Progenitor cell of endocrine pancreas (in vitro differentiated cells): ENCODE data around the gene KSR1. TPM values are rescaled to one million over a fixed set of nuclear protein-coding genes. Genes with fewer than 3 reads are reported as not detected.
A peak's percentile ranks its signal among the peaks of the same experiment; 100 is the strongest.

ENCODE experiments used
- DNase-seq: peaks from one replicate; pipeline ENCODE4 v3.0.0; 2021; ENCODE audit warnings: low spot score; ENCODE audit not compliant: unreplicated experiment
- H3K27ac Mint-ChIP-seq: 2 replicates; pipeline ENCODE4 v1.8.0; 2021; ENCODE audit warnings: mild to moderate bottlenecking, moderate library complexity, mixed read lengths
- H3K27me3 Mint-ChIP-seq: 2 replicates; pipeline ENCODE4 v1.8.0; 2021; ENCODE audit warnings: mixed read lengths
- H3K36me3 Mint-ChIP-seq: 2 replicates; pipeline ENCODE4 v1.8.0; 2022; ENCODE audit warnings: mixed read lengths; ENCODE audit not compliant: insufficient read depth
- H3K4me1 Mint-ChIP-seq: 2 replicates; pipeline ENCODE4 v1.8.0; 2021; ENCODE audit warnings: low read depth, mixed read lengths
- H3K4me3 Mint-ChIP-seq: 2 replicates; pipeline ENCODE4 v1.8.0; 2021; ENCODE audit warnings: low read depth, mild to moderate bottlenecking, moderate library complexity, mixed read lengths
- H3K9me3 Mint-ChIP-seq: 2 replicates; pipeline ENCODE4 v1.8.0; 2021; ENCODE audit warnings: low read depth, mixed read lengths
- CTCF ChIP-seq: fragments of 200-600 bp; sonication (generic); IDR thresholded peaks from one replicate; pipeline ENCODE4 v1.5.0; 2021; ENCODE audit warnings: antibody characterized with exemption, mild to moderate bottlenecking; ENCODE audit not compliant: unreplicated experiment
- total RNA-seq: library from RNA; stranded (reverse); gene quantifications from 2 replicates; pipeline ENCODE4 v1.2.1, GENCODE V29; 2021

Gene KSR1
- total RNA-seq, 1 donor from 2014 or later = 70.1 TPM

- Mint-ChIP-seq H3K4me3 (no peak overlapping the region), H3K9me3 (peaks cover 3% of the 10 kb centered on the region), H3K27ac (no peak overlapping the region), H3K4me1 (peaks cover 20% of the 10 kb centered on the region), H3K27me3 (no peaks in the 10 kb centered on the region), H3K36me3 (peaks cover 15% of the 10 kb centered on the region)
- TF ChIP-seq CTCF = no peak
- no peak for DNase-seq
These were observed 47.4 kb downstream of the KSR1 start for GRCh38 chr17:27503611-27504010.

GRCh38 chr17:27504188-27504995 lies 48.1 kb downstream of the KSR1 start:
- Mint-ChIP-seq H3K27me3 (no peaks in the 10 kb centered on the region), H3K4me3 (no peak overlapping the region), H3K4me1 (peaks cover 16% of the 10 kb centered on the region), H3K36me3 (peaks cover 13% of the 10 kb centered on the region), H3K27ac (peak overlapping the region; percentile 84), H3K9me3 (peaks cover 3% of the 10 kb centered on the region)
- TF ChIP-seq CTCF = no peak
- no peak for DNase-seq

DNA sequence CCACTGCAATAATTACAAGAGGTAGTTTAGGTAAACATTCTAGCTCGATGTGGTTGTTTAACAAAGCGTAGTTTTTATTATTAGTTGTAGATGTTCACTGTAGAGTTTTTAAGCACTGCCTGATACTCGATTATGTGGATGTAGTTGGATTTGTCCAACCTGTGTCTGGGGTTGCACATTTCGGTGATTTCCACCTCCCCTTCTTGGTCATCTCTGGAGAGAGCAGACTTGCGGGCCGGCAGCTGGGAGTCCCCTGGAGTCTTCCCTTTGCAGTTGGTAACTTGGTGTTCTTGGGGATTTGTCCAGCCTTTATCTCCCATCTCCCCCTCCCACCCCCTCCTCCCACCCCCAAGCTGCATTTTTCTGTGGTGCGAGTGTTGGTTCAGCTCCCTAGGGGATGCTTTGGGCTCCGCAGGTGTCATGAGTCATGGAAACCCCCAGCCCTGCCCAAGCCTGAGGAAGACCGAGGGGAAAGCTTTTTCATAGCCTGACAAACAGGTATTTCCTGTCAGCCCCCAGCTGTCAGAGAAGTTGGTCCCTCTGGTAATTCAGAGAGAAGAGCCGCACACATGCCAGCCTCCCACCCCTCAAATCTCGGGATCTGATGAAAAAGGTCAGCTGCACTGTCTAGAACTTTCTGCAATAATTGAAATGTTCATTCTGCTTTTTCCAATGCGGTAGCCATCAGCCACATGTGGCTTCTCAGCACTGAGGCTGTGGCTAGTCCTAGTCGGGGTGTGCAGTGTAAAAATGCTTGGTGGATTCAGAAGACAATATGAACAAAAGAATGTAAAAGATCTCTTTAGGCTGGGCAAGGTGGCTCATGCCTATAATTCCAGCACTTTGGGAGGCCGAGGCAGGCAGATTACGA lies 50.3 kb downstream of the KSR1 start:
- Mint-ChIP-seq H3K4me3 (peak overlapping the region; percentile 9), H3K27ac (peak overlapping the region; percentile 77), H3K9me3 (no peaks in the 10 kb centered on the region), H3K36me3 (peaks cover 6% of the 10 kb centered on the region), H3K4me1 (peaks cover 19% of the 10 kb centered on the region), H3K27me3 (no peaks in the 10 kb centered on the region)
- no peak for DNase-seq
- no peak for TF ChIP-seq CTCF

GRCh38 chr17:27511168-27511883 lies 55.1 kb downstream of the KSR1 start:
- Mint-ChIP-seq H3K4me1 (peaks cover 10% of the 10 kb centered on the region), H3K9me3 (peaks cover 3% of the 10 kb centered on the region), H3K36me3 (no peaks in the 10 kb centered on the region), H3K27me3 (no peaks in the 10 kb centered on the region), H3K4me3 (no peak overlapping the region), H3K27ac (peak overlapping the region; percentile 79)
- no peak for TF ChIP-seq CTCF
- no peak for DNase-seq

DNA sequence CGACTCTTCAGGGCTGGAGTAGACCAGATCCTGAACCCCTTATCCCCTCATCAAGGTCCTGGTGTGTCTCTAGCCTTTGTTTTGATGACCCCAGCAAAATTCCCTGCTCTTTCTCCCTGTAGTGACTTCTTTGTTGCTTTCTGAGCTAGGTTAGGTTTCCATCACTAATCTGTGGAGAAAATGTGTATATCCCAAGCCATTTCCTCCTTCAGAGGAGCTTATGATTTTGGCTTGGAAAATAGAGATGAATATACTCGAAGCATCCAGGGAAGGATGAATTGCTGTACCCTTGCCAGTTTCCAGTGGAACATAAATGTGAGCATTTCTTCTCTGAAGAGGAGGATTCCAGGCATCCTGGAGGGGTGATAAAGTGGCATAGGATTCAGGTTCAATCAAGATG lies 55.8 kb downstream of the KSR1 start:
- no peak for TF ChIP-seq CTCF
- Mint-ChIP-seq H3K27ac (no peak overlapping the region), H3K27me3 (no peaks in the 10 kb centered on the region), H3K4me3 (no peak overlapping the region), H3K36me3 (no peaks in the 10 kb centered on the region), H3K9me3 (peaks cover 4% of the 10 kb centered on the region), H3K4me1 (peaks cover 4% of the 10 kb centered on the region)
- no peak for DNase-seq
